Measurements from ENCODE around the gene TMCO6.

TMCO6 gene

DNA sequence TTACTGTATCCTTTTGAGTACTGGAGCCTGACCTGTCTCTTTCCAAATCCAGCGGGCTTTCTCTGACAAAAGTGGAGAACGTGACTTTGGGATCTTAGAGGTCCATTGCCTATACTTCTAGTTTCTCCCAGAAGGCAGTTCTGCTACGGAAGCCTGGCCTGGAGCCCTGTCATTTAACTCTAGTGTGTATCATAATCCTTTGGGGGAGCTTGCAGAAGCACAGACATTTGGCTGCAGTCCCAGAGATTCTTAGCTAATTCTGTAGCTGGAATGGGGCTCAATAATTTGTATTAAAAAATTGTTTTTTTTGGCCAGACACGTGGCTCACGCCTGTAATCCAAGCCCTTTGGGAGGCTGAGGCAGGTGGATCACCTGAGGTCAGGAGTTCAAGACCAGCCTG, 55.0 kb downstream of the TMCO6 start:
- Histone ChIP-seq H4K5ac (ENCODE audit: low read length) (no peak overlapping the region), H3K4me3 (ENCODE audit: low read length) (no peak overlapping the region), H2BK5ac (ENCODE audit: low read length) (no peak overlapping the region), H3K36me3 (ENCODE audit: control insufficient read depth, insufficient read depth, low read length) (peaks cover 17% of the 10 kb centered on the region), H3K56ac (ENCODE audit: low read length) (no peak overlapping the region), H3K27ac (ENCODE audit: low read depth, low read length) (no peak overlapping the region), H3K4me2 (ENCODE audit: low read length) (no peak overlapping the region), H3K79me1 (ENCODE audit: low read length) (peaks cover 16% of the 10 kb centered on the region), H2AK5ac (ENCODE audit: low read length) (no peak overlapping the region), H2BK120ac (ENCODE audit: low read depth, low read length) (no peak overlapping the region), H3K79me2 (ENCODE audit: control insufficient read depth, insufficient read depth, low read length) (peaks cover 26% of the 10 kb centered on the region), H3K18ac (ENCODE audit: low read length) (no peak overlapping the region), H4K8ac (ENCODE audit: low read depth, low read length) (no peak overlapping the region), H3K9ac (ENCODE audit: low read length) (no peak overlapping the region), H3K4me1 (ENCODE audit: control insufficient read depth, low read depth, low read length) (peaks cover 4% of the 10 kb centered on the region), H3K27me3 (ENCODE audit: insufficient read depth, low read length, poor library complexity) (no peaks in the 10 kb centered on the region), H2BK15ac (replicated peaks; ENCODE audit: low read depth) (no peak overlapping the region), H3K23ac (ENCODE audit: low read length) (no peak overlapping the region), H3K4ac (ENCODE audit: low read depth, low read length) (no peak overlapping the region)
- no peak for DNase-seq
- no CpG with 5 or more reads among the region's 5 CpGs for WGBS (ENCODE audit: extremely low coverage, insufficient coverage, low lambda C conversion rate)

All from mesendoderm (in vitro differentiated cells).